T-cell (primary cell): Measurements from ENCODE around the gene XPNPEP3. TPM values are rescaled to one million over a fixed set of nuclear protein-coding genes. Genes with fewer than 3 reads are reported as not detected.
"Not testable (repeated sequence)": the region's sequence is repeated elsewhere in the genome, so short reads cannot be mapped to it uniquely, and the experiment has no call there.

ENCODE experiments used
- ATAC-seq, 4 experiments: fragments of 200-7000 bp in 3 of 4; fragments of 150-1000 bp in 1 of 4; cut with Tn5 transposase; replicated peaks in 1 of 4; 1 replicate in 3 of 4; 2 replicates in 1 of 4; pipeline ENCODE4 v1.10.0; 2021; ENCODE audit warnings: moderate library complexity in 3 of 4, mild to moderate bottlenecking in 2 of 4, moderate number of reproducible peaks in 1 of 4
- CTCF ChIA-PET, 2 donors: fragments of 300-600 bp; sonication (Branson Sonifier 250); formaldehyde crosslinking; loops; one replicate each; lab custom pipeline; 2022; ENCODE audit warnings: antibody characterized with exemption in 2 of 2; lab: Charles Lee
- POLR2A ChIA-PET, 2 donors: fragments of 300-600 bp; sonication (Branson Sonifier 250); formaldehyde crosslinking; loops; one replicate each; lab custom pipeline; 2022; ENCODE audit warnings: antibody characterized with exemption in 2 of 2; lab: Charles Lee
- DNase-seq, 35 experiments: peaks; one replicate each; pipeline versions ENCODE4 v3.0.0 to v3.0.0-alpha.2; 2013 to 2023
- H3K27ac ChIP-seq: one replicate; pipeline ENCODE4 v1.5.1; 2013; ENCODE audit warnings: low read length
- H3K27me3 ChIP-seq, 2 experiments: replicated peaks in 1 of 2; 1 replicate in 1 of 2; 2 replicates in 1 of 2; pipeline versions ENCODE4 v1.6.1 to v1.7.0; 2013; ENCODE audit warnings: low read length in 1 of 2, mixed read lengths in 1 of 2; ENCODE audit not compliant: control insufficient read depth in 2 of 2, insufficient read depth in 2 of 2; ENCODE audit errors: extremely low read depth in 1 of 2
- H3K36me3 ChIP-seq, 2 donors: 1 replicate in 1 of 2; 2 replicates in 1 of 2; pipeline versions ENCODE4 v1.6.1 to v1.7.0; 2013; ENCODE audit warnings: low read length in 1 of 2; ENCODE audit not compliant: control insufficient read depth in 2 of 2, insufficient read depth in 1 of 2; ENCODE audit errors: extremely low read depth in 1 of 2
- H3K4me1 ChIP-seq, 2 experiments: 1 replicate in 1 of 2; 2 replicates in 1 of 2; pipeline versions ENCODE4 v1.6.1 to v1.7.0; 2013; ENCODE audit warnings: low read length in 2 of 2, mixed read lengths in 1 of 2; ENCODE audit not compliant: insufficient read depth in 2 of 2, control insufficient read depth in 1 of 2; ENCODE audit errors: extremely low read depth in 1 of 2
- H3K4me3 ChIP-seq, 2 donors: 1 replicate in 1 of 2; 2 replicates in 1 of 2; pipeline versions ENCODE4 v1.5.1 to v1.7.0; 2013; ENCODE audit warnings: mild to moderate bottlenecking in 2 of 2, low read length in 1 of 2, moderate library complexity in 1 of 2; ENCODE audit not compliant: control insufficient read depth in 1 of 2; ENCODE audit errors: extremely low read depth in 1 of 2
- H3K9me3 ChIP-seq: 2 replicates; pipeline ENCODE4 v1.7.0; 2013
- H3K27ac Mint-ChIP-seq, 2 donors: one replicate each; pipeline ENCODE4 v1.8.0; 2020 to 2021; ENCODE audit warnings: mild to moderate bottlenecking in 2 of 2, mixed read lengths in 2 of 2
- H3K27me3 Mint-ChIP-seq, 2 donors: one replicate each; pipeline ENCODE4 v1.8.0; 2021 to 2022; ENCODE audit warnings: mixed read lengths in 2 of 2
- H3K36me3 Mint-ChIP-seq: one replicate; pipeline ENCODE4 v1.8.0; 2021; ENCODE audit warnings: mixed read lengths
- H3K4me1 Mint-ChIP-seq, 3 donors: one replicate each; pipeline ENCODE4 v1.8.0; 2020 to 2022; ENCODE audit warnings: mixed read lengths in 3 of 3, mild to moderate bottlenecking in 1 of 3
- H3K4me3 Mint-ChIP-seq, 3 donors: one replicate each; pipeline ENCODE4 v1.8.0; 2020 to 2022; ENCODE audit warnings: mild to moderate bottlenecking in 3 of 3, mixed read lengths in 3 of 3, moderate library complexity in 3 of 3
- H3K9me3 Mint-ChIP-seq, 3 donors: one replicate each; pipeline ENCODE4 v1.8.0; 2020 to 2022; ENCODE audit warnings: mixed read lengths in 3 of 3
- WGBS: methylation state at CpG from one replicate; pipeline ENCODE4 v1.1.5; 2013; ENCODE audit warnings: missing lambda C conversion rate; ENCODE audit not compliant: insufficient coverage; 5-methylcytosine and 5-hydroxymethylcytosine counted together
- total RNA-seq, 35 experiments: library from RNA in 6 of 35; stranded (reverse) in 6 of 35; fragments of 120-200 nt in 1 of 35; gene quantifications; one replicate each; pipeline versions ENCODE4 v1.2.1 to v1.2.4 and lab custom pipeline; 2013 to 2026

Gene XPNPEP3
- total RNA-seq, 5 donors from 2014 or later (not counting 1 experiment from before 2014, with no cell fraction given) = 15.1 to 20.7 (median 15.8) TPM

DNA sequence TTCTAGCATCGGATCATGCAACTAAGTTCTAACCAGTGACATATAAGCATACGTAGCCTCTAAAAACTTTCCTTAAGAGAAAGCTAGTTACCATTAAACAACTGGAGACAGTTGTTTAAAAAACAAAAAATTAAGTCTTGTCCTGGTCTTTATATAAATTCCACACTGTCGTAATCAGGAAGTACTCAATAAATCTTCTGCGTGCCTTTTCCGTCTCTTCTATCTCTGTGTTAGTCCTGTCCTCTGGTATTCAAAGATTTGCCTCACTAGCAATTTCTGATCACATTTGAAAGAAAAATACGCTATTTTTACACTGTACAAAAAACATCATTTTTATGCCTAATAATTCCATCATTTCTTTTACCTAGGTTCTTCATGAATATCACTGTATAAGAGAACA, 27.8 kb upstream of the XPNPEP3 start:
- Histone ChIP-seq H3K27me3 (no peaks in the 10 kb centered on the region), H3K4me1 (no peaks in the 10 kb centered on the region), H3K27ac (no peak overlapping the region), H3K9me3 (no peaks in the 10 kb centered on the region), H3K4me3 (no peak overlapping the region), H3K36me3 (peaks cover 0 to 59% of the 10 kb centered on the region in 2 donors)
- Mint-ChIP-seq H3K4me3 (no peak overlapping the region), H3K27ac (no peak overlapping the region), H3K36me3 (peaks cover 48% of the 10 kb centered on the region), H3K9me3 (no peaks in the 10 kb centered on the region), H3K27me3 (no peaks in the 10 kb centered on the region), H3K4me1 (no peaks in the 10 kb centered on the region)
- DNase-seq (no peak), ATAC-seq (no peak)
- CTCF ChIA-PET = no interaction called here
- POLR2A ChIA-PET = interaction anchor here in 1 of 2 donors (0.6 kb wide), 1 partner anchor 1012 kb away, joined by 5 read pairs; no protein-coding TSS in a partner anchor
- 92% methylated on average over 4 of the region's 6 CpGs for WGBS

DNA sequence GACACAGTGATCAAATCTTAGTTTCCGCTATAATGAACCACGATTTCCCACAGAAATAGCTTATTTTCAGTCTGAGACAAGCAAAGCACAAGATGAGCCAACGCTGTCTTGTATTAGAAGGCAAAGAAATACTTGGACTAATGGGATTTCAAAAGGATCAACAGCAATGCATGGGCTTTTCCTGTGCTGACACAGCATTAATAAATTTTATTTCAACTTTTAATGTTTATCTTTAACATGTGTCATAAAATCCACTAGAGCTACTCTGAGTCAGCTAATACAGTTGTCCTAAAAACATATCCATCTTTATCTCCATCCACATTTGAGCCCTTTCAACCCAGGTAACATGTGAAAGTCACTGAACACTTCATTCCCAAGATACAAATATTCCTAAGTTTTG, 22.3 kb upstream of the XPNPEP3 start:
- Mint-ChIP-seq H3K4me3 (no peak overlapping the region), H3K4me1 (peaks cover 5 to 12% (median 7%) of the 10 kb centered on the region in 3 donors), H3K36me3 (peaks cover 55% of the 10 kb centered on the region), H3K9me3 (no peaks in the 10 kb centered on the region), H3K27ac (peak overlapping the region in 1 of 2 donors; percentile 11), H3K27me3 (no peaks in the 10 kb centered on the region)
- ATAC-seq (no peak), DNase-seq (no peak)
- WGBS = 92% methylated on average over 2 of the region's 3 CpGs
- POLR2A ChIA-PET = no interaction called here
- no peaks in the 10 kb centered on the region for H3K27me3 ChIP-seq
- no peak overlapping the region for H3K4me3 ChIP-seq
- peaks cover 8 to 62% of the 10 kb centered on the region in 2 donors for H3K36me3 ChIP-seq
- no peaks in the 10 kb centered on the region for H3K9me3 ChIP-seq
- H3K27ac ChIP-seq = no peak overlapping the region
- H3K4me1 ChIP-seq = no peaks in the 10 kb centered on the region
- CTCF ChIA-PET = interaction anchor here in 1 of 2 donors (0.6 to 1.1 kb wide), 2 partner anchors 18 to 398 kb away, joined by 3 read pairs; no protein-coding TSS in a partner anchor

- no peaks in the 10 kb centered on the region for H3K9me3 ChIP-seq
- ChIA-PET CTCF (no interaction called here), POLR2A (no interaction called here)
- no peak overlapping the region for H3K4me3 ChIP-seq
- Mint-ChIP-seq H3K4me1 (peaks cover 11 to 18% (median 17%) of the 10 kb centered on the region in 3 donors), H3K9me3 (no peaks in the 10 kb centered on the region), H3K27me3 (no peaks in the 10 kb centered on the region), H3K4me3 (no peak overlapping the region), H3K36me3 (peaks cover 62% of the 10 kb centered on the region), H3K27ac (no peak overlapping the region)
- peaks cover 19 to 60% of the 10 kb centered on the region in 2 donors for H3K36me3 ChIP-seq
- DNase-seq = no peak
- H3K4me1 ChIP-seq = no peaks in the 10 kb centered on the region
- H3K27me3 ChIP-seq = no peaks in the 10 kb centered on the region
- no CpG with 5 or more reads among the region's 3 CpGs for WGBS
- ATAC-seq = no peak
- H3K27ac ChIP-seq = no peak overlapping the region
Observed at GRCh38 chr22:40838486-40838885, 18.5 kb upstream of the XPNPEP3 start.

DNA sequence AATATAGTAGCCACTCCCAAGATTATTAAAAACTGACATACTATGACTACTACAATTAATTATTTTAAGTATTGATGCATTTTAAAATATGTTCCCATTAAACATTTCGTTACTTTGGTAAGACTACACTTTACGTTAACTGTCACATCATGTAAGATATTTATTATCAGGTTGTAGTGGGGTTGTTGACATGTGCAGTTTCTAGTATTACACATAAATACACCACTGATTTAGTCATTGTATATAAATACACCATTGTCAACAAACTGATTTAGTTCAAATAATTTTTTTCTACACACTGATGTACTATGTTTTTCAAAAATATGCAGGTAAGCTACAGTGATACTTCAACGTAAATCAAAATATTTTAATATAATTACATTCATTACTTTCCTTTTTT, 12.0 kb upstream of the XPNPEP3 start:
- Histone ChIP-seq H3K36me3 (peaks cover 14 to 69% of the 10 kb centered on the region in 2 donors), H3K27me3 (no peaks in the 10 kb centered on the region), H3K4me1 (no peaks in the 10 kb centered on the region), H3K4me3 (no peak overlapping the region), H3K9me3 (no peaks in the 10 kb centered on the region), H3K27ac (no peak overlapping the region)
- ChIA-PET CTCF (no interaction called here), POLR2A (interaction anchor here in 1 of 2 donors (0.6 kb wide), 1 partner anchor 22 kb away, joined by 3 read pairs; no protein-coding TSS in a partner anchor)
- Mint-ChIP-seq H3K4me1 (peaks cover 7 to 17% (median 13%) of the 10 kb centered on the region in 3 donors), H3K9me3 (no peaks in the 10 kb centered on the region), H3K27ac (no peak overlapping the region), H3K4me3 (no peak overlapping the region), H3K36me3 (peaks cover 54% of the 10 kb centered on the region), H3K27me3 (no peaks in the 10 kb centered on the region)
- DNase-seq (no peak), ATAC-seq (no peak)
- WGBS = no CpG with 5 or more reads among the region's 3 CpGs

DNA sequence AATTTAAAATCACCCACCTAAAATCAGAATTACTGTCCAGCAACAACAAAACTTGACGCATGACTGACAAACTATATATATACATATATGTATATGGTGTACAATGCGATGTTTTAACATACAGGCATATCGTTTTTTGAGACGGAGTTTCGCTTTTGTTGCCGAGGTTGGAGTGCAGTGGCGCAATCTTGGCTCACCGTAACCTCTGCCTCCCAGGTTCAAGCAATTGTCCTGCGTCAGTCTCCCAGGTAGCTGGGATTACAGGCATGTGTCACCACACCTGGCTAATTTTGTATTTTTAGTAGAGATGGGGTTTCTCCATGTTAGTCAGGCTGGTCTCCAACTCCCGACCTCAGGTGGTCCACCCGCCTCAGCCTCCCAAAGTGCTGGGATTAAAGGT, 11.1 kb upstream of the XPNPEP3 start:
- H3K4me3 Mint-ChIP-seq, H3K4me1 ChIP-seq, ATAC-seq, H3K9me3 ChIP-seq, POLR2A ChIA-PET, H3K27me3 Mint-ChIP-seq, CTCF ChIA-PET, H3K27ac ChIP-seq, H3K4me3 ChIP-seq, H3K9me3 Mint-ChIP-seq, H3K27ac Mint-ChIP-seq, H3K27me3 ChIP-seq, DNase-seq: not testable (repeated sequence)
- H3K36me3 Mint-ChIP-seq = peaks cover 49% of the 10 kb centered on the region
- H3K36me3 ChIP-seq = peaks cover 14 to 66% of the 10 kb centered on the region in 2 donors
- WGBS = 100% methylated on average over 5 of the region's 11 CpGs
- peaks cover 14 to 22% (median 17%) of the 10 kb centered on the region in 3 donors for H3K4me1 Mint-ChIP-seq

- H3K36me3 ChIP-seq = peaks cover 0 to 17% of the 10 kb centered on the region in 2 donors
- Mint-ChIP-seq H3K4me3 (peak overlapping the region; percentile 2 to 98 (median 36)), H3K4me1 (peaks cover 60 to 65% (median 65%) of the 10 kb centered on the region in 3 donors), H3K9me3 (no peaks in the 10 kb centered on the region), H3K27ac (peak overlapping the region in 1 of 2 donors; percentile 61), H3K36me3 (peaks cover 16% of the 10 kb centered on the region), H3K27me3 (no peaks in the 10 kb centered on the region)
- no peak for DNase-seq
- no peak for ATAC-seq
- ChIA-PET POLR2A (interaction anchor here in 1 of 2 donors (0.6 kb wide), 1 partner anchor 127 kb away, joined by 3 read pairs; no protein-coding TSS in a partner anchor), CTCF (no interaction called here)
- peaks cover 15 to 29% of the 10 kb centered on the region in 2 experiments for H3K4me1 ChIP-seq
- no peaks in the 10 kb centered on the region for H3K9me3 ChIP-seq
- 100% methylated on average over 1 of the region's 1 CpG for WGBS
- no peaks in the 10 kb centered on the region for H3K27me3 ChIP-seq
- no peak overlapping the region for H3K4me3 ChIP-seq
- H3K27ac ChIP-seq = no peak overlapping the region
Observed at GRCh38 chr22:40853333-40853732, 3.6 kb upstream of the XPNPEP3 start.
